HG02870 (cell line): ENCODE results near the gene CSNK1G2.
"Not testable (repeated sequence)": the region's sequence is repeated elsewhere in the genome, so short reads cannot be mapped to it uniquely, and the experiment has no call there.

Experiments
- ATAC-seq: cut with Tn5 transposase; IDR thresholded peaks from one replicate; pipeline ENCODE4 v1.9.1; 2021; ENCODE audit warnings: mild to moderate bottlenecking, moderate library complexity; ENCODE audit not compliant: unreplicated experiment

The CSNK1G2 gene

DNA sequence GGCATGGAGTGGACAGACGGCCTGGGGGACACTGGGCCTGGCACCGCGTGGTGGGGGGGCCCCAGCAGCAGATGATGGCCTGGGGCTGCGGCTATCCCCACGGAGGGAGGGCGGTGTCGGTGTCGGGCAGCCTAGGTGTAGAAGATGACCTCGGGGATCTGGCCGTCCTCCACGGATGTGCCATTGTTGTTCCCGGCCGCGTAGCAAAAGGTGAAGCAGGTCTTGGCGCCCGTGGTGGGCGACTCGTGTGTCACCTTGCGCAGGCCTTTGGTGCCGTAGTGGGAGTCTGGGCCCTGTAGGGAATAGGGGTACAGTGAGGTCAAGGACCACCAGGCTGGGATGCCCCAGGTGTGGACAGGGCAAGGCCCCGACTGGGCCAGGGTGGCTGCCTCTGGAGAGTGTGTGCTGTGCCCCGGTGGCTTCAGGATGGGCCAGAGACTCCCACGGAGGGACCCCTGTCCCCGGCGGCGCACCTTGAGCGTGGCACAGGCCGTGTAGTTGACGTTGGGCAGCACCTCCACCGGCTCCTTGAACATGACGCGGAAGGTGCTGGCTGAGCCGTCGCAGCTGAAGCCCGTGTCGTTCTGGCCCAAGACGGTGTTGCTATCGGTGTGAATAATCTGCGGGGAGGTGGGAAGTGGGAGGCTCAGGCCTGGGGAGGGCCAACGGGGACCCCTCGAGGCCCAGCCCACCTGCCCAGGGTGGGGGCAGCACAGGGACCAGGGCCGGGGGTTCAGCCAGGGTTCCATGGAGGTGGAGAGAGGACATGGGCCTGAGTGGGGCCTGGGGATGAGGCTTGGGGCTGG lies 45.6 kb downstream of the CSNK1G2 start:
- ATAC-seq, result no peak

DNA sequence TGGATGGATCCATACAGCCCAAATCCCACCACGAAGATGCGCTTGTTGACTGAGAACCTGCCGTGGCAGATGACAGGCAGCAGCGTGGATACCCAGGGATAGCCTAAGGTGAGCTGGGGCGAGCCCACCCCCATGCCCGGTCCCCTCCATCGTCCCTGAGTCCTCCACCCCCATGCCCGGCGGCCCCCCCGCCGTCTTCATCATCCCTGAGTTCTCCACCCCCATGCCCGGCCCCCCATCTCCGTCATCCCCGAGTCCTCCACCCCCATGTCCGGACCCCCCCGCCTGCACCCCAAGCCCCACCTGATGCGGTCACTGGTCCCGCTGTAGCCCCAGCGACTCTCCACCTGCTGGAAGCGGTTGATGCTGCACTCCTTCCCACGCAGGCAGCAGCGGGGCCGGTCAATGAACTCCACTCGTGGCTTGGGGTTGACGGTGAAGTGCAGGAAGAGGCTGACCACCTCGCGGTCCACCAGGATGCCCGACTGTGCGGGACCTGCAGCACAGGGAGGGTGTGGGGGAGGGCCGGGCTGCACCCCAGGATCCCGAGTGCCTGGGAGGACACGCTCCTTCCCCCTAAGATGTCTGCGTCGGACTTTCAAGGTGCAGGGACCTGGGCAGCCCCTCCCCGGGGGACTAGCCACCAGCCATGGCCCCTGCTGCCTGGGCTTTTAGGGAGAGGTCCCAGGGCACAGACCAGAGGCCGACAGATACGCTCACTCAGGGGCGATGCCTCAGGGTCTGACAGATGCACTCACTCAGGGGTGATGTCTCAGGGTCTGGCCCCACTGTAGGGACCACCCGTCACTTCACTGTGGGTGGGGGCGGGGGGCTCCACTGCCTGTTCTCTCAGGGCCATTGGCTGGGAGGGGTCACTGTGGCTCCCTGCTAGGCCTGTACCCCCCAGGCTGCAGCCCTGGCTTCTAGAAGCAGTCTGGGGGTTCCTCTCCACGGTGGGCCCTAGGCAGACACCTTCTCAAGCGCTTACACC lies 46.5 kb downstream of the CSNK1G2 start:
- no peak for ATAC-seq

DNA sequence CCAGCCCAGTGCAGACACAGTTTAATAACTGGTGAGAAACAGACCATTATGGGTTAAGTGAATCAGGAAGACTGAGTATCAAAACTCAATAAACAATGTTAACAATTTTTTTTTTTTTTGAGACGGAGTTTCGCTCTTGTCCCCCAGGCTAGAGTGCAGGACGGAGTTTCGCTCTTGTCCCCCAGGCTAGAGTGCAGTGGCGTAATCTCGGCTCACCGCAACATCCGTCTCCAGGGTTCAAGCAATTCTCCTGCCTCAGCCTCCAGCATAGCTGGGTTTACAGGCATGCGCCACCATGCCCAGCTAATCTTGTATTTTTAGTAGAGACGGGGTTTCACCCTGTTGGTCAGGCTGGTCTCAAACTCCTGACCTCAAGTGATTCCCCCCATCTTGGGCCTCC lies 47.5 kb downstream of the CSNK1G2 start:
- not testable (repeated sequence) for ATAC-seq

DNA sequence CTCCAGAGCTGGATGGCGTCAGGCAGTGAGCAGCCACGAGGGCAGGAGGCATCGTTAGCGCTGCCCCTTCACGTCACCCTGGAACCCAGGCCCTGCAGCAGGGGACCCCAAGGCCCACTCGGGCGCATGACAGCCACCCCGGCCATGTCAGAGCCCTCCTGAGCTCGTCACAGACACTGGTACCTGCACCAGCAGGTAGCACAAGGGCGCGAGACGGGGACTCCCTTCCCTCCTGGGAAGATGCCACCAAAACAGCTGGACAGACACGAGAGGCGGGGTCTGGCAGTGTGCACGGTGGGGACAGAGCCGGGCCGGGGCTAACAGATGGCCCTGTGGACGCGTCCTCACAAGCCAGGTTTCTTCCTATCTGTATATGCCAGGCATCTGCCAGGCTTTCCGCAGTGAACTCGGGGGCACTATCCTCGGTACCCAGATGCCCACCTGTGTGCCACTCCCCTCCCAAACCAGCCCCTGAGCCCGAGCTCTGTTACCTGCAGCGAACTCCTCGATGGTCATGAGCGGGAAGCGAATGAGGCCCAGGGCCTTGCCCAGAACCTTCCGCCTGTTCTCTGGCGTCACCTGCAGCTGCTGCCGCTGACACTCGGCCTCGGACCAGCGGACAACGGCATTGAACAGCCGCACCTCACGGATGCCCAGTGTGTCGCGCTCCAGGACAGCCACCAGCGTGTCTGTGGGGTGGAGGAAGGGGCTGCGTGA lies 48.7 kb downstream of the CSNK1G2 start:
- ATAC-seq, result no peak

DNA sequence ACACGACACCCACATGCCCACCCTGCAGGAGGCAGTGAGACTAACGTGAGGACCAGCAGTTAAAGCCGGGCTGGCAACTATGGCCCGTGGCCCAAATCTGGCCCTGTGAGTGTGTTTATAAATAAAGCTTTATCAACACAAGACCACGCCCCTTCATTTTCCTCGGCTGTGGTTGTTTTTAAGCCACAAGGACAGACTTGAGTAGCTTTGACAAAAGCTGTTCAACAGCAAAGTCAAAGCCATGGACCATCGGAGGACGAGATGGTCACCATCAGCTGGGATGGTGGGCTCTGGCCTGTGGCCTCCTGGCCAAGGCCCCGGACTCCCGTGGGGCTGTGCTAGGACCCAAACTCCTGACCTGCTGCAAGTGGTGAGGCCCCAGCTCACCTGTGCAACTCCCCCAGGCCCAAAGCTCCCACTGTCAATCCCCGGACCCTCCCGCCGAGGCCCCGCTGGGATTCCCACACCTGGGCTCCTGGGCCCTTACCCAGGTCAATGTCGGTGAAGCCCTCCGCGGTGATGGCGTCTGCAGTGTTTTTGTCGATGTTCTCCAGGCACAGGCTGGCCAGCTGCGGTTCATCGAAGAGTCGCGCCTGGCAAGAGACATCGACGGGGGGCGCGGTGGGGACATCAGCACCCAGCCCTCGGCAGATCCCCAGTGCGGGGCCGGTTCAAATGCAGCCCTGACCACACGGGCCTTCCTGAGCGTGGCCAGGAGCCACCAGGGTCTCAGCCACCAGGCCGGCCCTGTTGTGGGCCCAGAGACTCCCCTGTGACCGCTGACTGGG lies 49.5 kb downstream of the CSNK1G2 start:
- ATAC-seq, result no peak

DNA sequence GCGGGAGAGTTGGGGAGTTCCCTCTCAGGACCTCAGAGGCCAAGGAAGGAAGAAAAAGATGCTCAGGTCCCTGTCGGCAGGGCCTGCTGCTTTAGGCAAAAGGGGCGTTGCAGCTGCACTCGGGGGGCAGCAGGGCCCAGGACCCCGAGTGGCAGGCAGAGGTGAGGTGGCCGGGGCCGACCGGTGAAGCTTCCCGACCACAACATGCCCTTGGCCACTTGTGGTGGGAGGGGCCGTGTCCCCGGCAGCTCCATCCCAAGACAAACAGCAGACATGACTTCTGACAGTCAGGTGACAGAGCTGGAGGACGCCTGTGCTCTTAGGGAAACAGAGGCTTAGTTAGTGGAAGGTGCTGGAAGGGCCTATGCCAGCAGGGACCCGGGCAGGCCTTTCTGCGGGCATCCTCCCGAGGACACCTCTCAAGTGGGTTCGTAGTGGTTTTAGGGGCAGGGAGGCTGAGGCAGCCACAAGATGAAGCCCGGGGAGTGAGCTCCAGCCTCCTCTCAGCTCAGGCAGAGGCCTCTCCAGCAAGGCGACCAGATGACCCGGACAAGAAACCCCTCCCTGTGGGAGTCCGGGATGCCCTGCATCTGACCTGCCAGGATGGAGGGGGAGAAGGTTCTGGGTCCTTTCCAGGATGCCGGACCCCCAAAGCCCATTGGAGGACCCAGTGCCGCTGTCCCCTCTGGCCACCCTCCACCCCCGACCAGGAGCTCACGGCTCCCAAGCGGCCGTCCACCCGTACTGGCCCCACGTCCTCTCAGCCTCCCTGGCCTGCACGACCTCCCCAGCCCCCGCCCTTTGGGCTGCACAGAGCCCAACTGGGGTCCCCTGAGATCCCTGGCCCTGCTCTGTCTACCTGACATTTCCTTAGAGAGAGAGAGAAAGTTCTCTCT lies 50.3 kb downstream of the CSNK1G2 start:
- ATAC-seq, result no peak

DNA sequence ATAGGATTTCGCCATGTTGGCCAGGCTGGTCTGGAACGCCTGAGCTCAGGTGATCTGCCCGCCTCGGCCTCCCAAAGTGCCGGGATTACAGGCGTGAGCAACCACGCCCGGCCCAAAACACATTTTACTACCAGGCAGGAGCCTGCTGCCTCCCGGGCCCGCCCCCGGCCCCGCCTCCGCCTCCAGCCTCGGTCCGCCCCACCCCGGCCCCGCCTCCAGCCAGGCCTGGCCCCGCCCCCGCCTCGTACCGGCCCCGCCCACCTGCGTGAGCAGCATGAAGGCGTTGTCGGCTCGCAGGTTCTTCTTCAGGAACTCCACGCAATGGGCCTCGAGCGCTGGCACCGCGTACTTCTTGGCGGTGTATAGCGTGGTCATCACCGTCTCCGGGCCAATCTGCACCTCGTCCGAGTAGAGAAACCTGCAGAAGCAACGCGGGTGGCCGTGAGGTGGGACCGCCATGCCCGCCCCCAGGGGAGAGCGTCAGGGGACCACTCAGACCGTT lies 51.8 kb downstream of the CSNK1G2 start:
- ATAC-seq, result no peak

DNA sequence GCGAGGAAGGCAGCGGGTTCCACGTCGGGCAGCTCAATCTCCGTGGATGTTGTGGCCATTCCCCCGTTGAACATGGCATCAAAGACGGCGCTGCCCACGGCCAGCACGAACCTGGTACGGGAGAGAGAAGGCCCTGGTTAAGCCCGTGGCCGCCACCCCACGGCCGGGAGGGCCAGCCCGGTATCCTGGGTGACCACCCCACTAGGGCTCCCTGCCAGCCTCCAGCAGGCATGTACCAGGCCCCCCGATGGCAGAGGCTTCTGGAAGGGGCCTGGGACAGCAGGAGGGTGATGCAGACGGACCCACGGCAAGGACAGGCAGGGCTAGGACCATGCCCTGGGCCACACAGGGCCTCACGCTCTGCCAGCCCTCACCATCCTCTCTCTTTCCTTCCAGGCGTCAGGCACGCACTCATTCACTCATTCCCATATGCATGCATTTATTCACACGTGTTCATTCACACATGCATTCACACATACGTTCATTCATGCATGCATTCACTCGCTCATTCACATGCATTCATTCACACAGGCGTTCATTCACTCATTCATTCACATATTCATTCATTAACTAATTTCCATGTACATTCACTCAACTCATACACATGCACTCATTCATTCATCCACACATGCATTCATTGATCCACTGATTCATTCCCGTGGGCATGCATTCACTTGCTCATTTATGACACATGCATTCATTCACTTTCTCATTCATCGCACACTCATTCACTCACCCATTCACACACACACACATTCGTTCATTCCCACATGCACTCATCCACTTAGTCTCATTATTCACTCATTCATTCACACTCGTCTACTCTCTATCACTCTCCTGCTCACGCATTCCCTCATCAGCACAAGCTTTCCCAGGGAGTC lies 56.6 kb downstream of the CSNK1G2 start:
- ATAC-seq, result no peak

DNA sequence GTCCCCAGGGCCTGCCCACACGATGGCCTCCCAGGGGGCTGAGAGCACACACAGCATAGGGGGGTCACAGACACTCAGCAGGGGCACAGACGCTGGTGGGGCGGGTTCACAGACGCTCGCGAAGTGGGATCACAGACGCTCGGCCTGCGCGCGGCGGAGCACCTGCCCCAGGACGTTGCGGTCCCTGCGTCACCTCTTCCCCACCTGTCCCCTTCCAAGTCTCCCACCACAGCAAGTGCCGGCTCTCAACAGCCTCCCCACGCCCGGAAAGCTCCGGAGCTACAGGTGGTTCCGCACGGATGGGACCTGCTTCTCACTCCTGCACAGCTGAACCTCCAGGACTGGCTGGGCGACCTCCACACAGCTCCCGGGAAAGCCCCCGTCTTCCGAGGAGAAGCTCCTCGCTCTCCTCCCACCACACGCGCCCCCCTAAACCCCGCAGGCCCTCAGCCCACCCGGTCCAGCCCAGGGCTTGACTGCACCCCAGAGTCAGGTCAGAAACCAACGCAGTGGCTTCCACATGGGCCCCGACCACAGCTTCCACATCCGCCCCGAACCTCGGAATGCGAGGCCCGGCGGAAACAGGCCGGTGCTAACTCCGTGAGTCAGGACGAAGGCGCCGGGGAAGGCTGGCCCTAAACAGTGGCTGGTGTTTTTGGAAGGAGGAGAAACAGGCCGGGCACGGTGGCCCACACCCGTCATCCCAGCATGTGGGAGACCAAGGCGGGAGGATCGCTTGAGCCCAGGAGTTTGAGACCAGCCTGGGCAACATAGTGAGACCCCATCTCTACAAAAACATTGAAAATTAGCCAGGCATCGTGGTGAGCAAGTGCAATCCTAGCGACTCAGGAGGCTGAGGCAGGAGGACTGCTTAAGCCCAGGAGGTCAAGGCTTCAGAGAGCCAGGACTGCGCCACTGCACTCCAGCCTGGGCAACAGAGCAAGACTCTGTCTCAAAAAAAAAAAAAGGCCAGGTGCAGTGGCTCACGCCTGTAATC lies 58.0 kb downstream of the CSNK1G2 start:
- ATAC-seq, result no peak

DNA sequence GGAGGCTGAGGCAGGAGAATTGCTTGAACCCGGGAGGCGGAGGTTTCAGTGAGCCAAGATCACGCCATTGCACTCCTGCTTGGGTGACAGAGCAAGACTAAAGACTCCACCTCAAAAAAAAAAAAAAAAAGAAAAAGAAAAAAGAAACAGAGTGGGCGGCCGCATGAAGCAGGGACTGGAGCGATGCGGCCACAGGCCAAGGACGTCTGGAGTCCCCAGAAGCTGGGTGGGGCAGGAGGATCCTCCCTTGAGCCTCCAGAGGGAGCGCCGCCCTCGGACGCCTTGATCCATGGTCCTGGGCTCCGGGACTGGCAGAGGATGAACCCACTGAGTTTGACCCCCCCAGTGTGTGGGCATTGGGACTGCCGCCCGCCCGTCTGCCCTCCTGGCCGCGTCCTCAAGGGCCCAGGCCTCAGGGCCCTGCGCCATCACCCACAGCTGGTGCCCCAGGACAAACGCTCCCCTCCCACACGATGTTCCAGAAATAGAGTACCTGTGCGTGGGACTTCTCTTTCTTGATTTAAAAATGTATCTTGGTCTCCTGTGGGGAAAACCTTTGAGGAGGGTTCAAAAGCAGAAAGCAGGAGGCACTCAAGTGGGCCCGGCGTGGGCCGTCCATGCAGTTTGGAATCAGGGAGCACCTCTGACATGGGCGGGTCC lies 59.0 kb downstream of the CSNK1G2 start:
- ATAC-seq, result no peak

DNA sequence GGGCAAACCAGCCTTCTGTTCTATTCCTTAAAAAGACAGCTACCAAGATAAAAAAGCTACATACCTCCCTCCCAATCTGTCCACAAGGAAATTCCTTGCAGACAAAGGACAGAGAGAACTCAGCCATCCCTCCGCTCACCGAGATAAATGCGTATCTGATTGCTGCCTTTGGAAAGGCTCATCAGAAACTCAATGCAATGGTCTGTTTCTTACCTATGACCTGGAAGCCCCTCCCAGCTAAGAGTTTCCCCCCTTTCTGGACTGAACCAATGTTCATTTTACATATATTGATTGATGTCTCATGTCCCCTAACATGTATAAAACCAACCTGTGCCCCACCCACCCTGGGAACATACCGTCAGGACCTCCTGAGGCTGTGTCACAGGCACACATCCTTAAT lies 62.9 kb downstream of the CSNK1G2 start:
- no peak for ATAC-seq

DNA sequence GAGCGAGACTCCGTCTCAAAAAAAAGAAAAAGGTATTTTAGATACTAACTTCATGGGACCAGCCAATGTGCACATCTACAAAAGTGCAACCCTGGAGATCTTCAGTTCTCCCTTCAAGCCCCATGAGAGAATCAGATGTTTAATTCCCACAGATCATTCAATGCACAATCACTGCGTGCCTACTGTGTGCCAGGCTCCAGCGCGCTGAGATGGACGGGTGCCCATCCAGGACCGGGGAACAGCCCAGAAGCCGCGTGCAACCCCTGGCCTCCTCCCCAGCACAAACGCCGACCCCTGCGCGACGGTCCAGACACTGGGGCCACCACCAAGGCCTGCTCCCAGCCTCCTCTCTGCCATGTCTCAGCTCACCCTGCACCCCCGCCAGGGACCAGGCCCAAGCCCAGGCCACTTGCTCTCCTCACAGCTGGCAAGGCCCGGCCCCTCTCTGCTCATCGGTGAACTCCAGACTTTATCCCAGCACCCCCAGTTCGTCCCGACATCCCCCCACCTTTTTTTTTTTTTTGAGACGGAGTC lies 69.2 kb downstream of the CSNK1G2 start:
- ATAC-seq, result no peak

DNA sequence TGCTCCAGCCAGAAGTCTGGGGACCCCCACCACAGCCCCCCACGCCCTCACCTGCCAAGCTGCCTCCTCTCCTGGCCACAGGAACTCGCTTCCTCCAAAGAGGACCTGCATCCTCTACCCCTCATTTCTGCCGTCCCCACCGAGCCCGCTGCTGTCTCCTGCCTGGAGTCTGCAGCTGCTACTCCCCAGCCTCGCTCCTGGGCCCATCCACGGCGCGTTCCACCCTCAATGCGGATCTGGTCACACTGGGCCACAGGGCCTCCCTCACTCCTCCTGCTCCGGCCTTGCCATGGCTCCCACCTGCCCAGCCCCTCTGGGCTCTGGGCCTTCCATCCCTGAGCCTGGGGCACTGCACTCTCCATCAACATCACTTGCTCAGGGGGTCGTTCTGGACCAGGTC lies 70.2 kb downstream of the CSNK1G2 start:
- no peak for ATAC-seq

DNA sequence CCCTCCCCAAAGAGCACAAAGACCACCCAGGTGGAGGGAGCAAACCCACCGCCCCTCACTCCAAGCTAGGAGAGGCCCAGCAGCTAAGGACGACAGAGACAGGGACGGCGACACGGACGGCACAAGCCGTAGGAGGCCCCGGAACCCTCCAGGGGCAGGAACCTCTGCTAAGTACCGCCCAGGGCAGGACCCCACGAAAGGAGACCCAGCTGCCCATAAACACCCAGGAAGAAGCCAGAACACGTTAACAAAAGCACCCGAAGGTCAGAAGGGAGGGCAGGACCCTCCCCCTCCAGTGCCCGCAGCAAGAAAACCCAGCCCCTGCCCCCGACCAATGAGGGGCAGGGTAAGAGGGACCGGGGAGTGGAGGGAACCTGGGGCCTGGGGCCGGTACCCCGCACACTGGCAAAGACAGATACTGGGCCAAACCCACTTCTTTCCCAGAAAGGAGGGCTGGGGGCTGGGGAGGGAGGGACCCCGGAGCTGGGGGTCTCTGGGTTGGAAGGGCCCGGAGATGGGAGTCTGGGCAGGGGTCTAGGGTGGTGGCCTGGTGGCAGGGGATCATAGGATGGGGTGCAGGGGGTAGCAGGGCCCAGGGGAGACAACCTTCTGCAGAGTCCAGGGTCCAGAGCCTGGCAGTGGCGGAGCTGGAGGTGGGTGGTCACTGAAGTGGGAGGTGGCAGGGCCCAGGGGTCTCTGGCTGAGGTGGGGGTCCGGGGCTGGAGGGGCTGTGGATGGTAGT lies 72.1 kb downstream of the CSNK1G2 start:
- no peak for ATAC-seq

DNA sequence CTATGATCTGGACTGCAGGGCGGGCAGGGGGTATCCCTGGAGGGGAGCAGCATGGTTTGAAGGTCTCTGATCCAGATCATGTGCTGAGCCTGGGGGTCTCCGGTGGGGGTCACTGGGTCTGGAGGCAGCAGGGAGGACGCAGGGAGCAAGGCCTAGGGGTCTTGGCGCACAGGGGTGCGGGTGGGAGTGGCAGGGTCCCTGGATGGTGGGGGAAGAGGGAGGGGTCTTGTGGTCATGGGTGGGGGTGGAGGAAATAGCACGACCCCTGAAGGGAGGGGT lies 72.7 kb downstream of the CSNK1G2 start:
- no peak for ATAC-seq

DNA sequence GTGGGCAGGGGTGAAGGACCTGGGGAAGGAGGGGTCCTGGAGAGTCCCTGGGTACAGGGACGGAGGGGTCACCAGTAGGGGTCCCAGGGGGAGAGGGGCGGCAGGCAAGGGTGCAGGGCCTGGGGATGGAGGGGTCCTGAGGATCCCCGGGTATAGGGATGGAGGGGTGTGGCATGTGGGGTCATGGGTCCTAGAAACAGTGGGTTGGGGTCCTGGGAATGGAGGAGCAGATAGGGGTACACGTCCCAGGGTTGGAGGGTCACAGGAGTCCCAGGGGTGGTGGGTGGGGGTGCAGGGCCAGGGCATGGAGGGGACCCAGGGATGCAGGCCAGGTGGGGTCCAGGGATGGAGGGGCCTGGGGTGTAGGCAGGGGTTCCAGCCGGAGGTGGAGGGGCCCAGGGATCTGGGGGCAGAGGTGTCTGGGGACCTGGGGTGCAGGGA lies 73.2 kb downstream of the CSNK1G2 start:
- no peak for ATAC-seq
